SH-SY5Y (cell line): Measurements from ENCODE around the gene SYTL2.

Source experiments
- GATA2 ChIP-seq: IDR thresholded peaks from 2 replicates; pipeline ENCODE4 v1.6.1; 2011; ENCODE audit warnings: mild to moderate bottlenecking, low read depth, low read length
- GATA3 ChIP-seq: IDR thresholded peaks from 2 replicates; pipeline ENCODE4 v1.6.1; 2011; ENCODE audit warnings: low read depth, mild to moderate bottlenecking, low read length, moderate library complexity

DNA sequence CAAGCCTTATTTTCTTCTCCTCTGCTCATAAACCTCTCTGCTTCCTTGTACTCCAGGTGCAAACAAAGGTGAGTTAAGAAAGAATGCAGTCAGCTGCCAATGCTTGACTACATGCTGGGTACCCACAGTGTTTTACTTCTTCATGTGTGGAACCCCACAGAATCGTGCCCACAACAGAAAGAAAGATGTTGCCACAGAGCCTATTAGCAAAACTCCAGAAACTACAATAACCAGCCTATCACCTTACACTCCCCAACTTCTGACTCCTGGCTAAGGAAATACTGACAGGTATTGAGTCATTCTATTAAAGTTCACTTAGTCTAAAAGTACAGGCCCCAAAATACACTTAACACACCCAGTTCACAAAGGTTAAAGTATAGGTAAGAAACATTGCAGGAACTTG, 68.1 kb downstream of the SYTL2 start:
- no peak for TF ChIP-seq GATA3
- TF ChIP-seq GATA2 = no peak
